Ecto neural progenitor cell (in vitro differentiated cells): ENCODE measurements around the gene POLR2I.
"Not testable (repeated sequence)": the region's sequence is repeated elsewhere in the genome, so short reads cannot be mapped to it uniquely, and the experiment has no call there.

Experiments used
- DNase-seq: peaks from one replicate; pipeline ENCODE4 v3.0.0-alpha.2; 2018; ENCODE audit warnings: low spot score

Gene POLR2I

DNA sequence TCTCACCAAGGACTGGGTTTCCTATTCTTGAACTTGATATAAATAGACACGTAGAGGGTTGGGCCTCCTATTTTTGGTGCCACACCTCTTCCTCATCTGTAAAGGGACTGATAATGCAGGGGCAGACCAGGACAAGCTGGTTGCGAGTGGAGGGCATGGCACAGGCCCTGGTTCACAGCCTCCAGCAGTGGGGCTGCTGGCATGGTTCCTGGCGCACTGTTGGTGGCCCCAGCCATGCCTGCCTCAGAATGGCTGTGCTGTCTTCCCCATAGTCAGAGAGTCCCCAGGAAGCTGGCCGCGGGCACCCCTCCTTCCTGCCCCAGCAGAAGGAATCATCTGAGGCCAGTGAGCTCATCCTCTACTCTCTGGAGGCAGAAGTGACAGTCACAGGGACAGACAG lies 14.2 kb downstream of the POLR2I start:
- DNase-seq: no peak

DNA sequence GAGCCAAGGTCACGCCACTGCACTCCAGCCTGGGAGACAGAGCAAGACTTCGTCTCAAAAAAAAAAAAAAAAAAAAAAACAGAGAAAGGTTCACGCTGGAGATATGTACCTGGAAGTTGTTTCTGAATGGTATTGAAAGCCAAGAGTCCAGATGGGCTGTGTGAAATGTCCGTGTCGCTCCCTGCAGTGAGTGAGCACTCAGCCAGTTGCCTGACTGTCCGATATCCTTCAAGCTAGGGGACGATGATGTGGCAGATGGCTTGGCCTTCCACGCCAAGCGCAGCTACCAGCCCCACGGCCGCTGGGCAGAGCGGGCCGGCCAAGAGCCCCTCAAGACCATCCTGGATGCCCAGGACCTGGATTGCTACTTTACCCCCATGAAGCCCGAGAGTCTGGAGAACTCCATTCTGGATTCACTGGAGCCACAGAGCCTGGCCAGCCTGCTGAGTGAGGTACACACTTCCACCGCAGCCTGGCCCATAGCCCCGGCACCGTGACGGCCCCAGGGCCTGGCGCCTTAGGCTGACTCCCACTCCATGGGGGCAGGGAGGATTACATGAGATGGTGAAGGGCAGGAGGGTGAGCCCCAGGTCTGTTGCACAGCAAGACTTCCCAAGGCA lies 15.4 kb downstream of the POLR2I start:
- DNase-seq: no peak

DNA sequence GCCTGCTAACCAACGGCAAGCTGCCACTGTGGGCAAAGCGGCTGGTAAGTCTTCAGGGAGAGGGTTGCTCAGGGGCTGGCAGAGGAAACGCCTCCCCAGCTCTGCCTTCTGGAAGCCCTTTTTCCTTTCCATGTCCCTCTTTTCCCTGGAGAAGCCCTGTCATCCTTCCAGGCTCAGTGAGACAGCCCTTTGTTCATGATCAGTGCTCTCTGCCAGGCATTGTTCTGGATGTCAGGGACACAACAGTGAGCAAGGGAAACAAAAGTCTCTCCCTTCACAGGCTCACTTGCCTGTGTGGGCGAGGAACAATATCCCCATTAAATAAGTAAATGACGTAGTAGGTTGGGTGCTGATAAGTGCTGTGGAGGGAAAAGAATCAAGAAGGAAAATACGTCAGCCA lies 17.6 kb downstream of the POLR2I start:
- DNase-seq: no peak

DNA sequence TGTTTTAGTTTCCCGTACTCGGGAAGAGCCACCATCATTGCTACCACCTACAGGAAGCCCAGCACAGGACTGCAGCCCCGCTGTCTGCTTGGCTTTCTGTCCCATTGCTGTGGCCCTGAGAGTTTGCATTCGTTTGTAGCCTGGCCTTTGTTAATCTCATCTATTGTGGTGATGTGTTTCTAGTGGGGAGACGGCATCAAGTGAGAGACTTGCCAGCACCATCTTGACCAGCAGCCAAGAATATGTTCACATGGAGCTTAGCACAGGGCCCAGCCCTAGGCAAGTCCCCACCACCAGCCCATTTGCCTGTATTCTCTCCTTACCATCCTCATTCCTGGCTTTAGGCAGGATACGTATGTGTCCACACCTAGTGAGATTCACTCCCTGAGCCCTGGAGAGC lies 21.0 kb downstream of the POLR2I start:
- DNase-seq: no peak

DNA sequence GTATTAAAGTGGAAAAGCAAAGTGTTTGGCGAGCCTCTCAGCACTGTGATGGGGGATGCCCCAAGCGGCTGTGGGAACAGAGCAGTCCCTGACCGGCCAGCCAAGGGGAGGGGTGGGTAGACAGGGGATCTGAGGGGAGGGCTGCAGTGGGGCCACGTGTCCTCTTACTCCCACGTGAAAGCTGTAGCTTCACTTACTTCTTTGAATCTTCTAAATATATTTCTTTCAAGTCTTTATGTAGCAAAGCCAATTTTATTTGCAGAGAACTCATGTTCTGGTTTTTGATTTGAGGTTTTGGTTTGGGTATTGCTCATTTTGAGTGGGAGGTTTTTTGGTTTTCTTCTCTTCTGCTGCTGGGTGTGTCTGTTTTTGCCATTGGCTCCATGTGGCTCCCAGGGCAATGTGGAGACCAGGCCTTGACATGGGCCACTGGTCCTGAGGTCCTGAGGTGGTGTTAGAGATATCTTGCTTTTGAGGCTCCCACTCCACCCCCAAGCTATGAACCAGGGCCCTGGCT lies 21.5 kb downstream of the POLR2I start:
- DNase-seq: no peak

DNA sequence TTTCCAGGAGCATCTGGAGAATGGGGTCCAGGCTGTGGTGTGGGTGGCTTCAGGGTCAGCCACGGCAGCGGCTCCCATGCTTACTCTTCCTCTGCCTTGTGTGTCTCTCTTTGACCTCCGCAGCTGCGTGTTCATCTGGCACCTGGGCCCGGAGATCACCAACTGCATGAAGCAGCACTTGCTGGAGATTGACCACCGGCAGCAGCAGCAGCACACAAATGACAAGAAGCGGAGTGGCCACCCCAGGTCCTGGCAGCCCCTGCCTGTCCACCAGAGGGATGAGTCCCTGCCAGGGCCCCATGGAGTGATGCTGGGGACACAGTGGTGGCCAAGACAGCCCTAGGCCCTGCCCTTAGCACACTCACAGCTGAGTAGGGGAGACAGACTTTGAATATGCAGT lies 22.1 kb downstream of the POLR2I start:
- no peak for DNase-seq

DNA sequence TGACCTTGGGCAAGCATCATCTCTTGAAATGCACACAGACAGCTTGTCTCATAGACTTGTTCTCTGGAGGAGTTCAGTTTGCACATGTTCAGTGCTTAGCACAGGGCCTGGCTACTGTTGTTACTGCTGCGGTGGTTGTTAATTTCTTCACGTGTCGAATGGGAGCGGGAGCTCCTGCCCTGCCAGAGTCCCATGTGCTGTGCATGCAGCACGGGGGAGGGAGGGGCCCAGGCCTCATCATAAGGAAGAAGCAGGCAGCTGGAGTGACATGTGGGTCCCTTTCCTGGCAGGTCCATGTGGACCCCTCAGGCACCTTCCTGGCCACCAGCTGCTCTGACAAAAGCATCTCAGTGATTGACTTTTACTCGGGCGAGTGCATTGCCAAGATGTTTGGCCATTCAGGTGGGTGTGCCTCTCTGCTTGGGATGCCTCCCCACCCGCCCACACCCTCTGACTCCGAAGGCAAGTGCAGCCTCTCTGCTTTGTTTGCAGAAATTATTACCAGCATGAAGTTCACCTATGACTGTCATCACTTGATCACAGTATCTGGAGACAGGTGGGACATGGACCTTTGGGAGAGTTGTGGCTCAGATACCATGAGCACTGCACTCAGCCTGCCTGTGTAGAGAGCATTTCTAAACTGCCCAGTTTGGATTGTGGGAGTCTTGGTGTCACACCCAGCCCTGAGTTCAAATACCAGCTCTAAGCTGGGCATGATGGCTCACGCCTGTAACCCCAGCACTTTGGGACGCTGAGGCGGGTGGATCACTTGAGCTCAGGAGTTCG lies 23.6 kb downstream of the POLR2I start:
- no peak for DNase-seq

DNA sequence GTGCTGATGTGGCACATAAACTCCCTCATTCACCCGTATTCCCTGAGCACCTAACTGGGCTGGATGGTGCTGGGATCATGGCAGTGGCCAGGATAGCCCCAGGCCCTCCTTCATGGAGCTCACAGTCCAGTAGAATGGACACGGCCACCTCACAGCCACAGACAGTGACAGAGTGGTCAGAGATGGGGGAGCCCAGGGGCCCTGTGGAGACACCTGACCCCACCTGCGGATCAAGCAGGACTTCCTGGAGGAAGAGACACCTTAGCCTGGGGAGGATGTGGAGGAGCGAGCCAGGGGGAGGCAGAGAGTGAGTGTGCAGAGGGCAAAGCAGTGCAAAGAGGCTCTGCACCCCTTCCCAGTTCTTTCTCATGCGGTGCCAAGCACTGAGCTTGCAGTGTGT lies 24.8 kb downstream of the POLR2I start:
- no peak for DNase-seq

DNA sequence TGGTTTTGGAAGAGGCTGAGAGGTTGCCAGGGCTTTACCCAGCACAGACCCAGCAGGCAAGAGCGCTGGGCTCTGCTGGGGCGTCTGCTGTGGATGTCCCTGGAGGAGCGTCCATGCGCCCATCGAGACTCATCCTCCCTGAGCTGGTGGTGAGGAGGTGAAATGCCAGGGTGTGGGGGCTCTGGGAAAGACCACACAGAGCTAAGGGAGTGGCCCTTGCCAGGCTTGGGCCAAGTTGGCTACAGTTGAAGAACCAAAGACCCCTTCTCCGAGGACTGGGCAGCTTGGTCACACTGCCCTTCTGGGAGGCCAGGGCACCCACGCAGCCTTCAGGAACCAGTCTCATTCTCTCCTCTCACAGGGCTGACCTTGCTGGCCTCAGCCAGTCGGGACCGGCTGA lies 28.3 kb downstream of the POLR2I start:
- no peak for DNase-seq

DNA sequence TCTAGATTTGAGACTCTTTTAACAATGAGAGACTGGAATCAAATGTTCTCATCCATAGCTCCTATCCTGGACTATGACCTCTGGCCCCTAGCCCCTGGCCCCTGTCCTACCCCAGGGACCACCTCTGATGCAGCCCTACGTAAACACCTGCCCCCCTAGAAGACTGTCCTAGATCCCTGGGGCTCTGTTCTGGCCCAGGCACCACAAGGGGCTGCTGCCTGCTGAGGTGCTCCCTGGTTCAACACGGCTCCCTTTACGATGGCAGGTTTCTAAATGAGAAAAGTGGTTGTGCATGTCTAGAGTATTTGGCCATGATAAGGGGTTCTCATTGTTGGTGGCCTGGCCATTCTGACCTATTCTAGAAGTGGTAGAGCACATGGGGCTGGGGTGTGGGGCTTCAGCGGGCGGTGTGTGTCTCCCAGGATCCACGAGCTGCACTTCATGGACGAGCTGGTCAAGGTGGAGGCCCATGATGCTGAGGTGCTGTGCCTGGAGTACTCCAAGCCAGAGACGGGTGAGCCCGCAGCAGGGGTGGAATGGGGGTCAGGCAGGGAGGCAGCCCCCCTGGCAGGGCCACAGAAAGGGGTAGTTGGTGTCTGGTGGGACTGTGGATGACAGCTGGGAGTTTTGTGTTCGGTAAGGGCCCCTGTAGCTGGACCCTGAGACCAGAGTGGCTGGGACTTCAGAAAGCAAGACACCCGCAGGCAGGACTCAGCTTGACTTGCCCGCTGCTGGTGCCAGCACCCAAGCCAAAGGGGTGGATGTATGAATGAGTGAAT lies 30.3 kb downstream of the POLR2I start:
- DNase-seq: no peak

DNA sequence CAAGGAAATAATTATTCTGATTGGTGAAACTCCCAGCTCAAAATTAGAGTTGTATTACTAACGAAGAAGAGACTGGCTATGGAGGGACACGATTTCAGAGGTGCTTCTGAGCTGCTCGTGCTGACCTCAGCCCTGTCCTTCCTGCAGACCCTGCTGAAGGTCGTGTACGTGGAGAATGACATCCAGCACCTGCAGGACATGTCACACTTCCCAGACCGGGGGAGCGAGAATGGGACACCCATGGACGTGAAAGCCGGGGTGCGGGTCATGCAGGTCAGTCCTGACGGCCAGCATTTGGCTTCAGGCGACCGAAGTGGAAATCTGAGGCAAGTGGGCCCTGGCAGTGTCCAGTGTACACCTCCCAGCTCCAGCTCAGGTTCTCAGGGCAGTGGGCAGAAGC lies 31.8 kb downstream of the POLR2I start:
- DNase-seq: no peak

DNA sequence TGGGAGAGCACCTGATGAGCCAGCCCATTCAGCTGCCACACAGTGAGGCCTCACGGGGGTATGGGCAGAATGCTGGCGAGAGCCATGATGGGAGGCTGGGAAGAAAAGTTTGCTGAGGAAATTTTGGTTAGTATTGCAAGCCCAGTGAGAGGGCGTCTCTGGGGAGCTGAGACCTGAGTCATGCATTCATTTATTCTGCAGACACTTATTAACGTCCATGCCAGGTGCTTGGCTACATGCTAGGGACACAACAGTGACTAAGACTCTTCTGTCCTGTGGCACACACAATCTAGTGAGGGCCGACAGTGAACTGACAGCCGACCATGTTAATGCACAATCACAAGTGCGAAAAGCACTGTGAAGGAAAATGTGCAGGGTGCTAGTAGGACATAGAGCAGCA lies 32.8 kb downstream of the POLR2I start:
- DNase-seq: no peak

DNA sequence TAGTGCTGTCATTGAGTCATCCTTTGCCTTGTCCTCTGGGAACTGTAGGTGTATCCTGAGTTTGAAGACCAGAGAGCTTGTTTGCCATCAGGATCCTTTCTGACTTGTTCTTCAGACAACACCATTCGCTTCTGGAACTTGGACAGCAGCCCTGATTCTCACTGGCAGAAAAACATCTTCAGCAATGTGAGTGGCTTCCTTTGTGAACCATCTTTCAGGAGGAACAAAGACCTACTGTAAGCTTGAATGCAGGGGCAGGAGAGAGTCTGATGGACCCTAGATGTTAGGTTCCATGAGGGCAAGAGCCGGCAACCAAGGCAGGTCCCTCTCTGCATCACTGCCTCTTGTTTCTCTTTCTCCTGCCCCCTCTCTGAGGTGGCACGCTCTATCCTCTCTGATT lies 33.3 kb downstream of the POLR2I start:
- no peak for DNase-seq

DNA sequence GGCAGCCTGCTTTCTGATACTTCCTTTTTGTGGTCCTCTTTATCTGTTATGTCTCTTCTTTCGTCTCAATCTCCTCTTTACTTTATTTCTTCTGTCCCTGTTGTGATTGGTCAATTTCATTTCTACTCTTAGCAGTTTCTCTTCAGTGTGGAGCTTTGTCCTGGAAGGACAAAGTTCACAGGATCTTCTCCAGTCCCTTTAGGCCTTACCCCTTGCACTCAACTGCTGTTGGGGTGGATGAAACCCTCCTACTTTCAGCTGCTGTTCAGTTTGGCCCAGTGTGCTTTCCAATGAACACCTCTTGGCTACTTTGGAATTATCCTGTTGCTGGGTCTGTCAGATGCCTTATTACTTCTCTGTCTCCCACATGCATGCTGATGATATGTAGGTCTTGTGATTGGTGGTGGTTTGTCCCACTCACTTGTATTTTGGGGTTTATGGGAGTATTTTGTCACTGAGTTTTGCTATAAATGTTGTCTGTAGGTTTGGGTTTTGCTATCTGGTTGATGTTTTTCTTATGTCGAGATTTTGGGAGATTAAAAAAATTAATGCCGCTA lies 35.2 kb downstream of the POLR2I start:
- DNase-seq: no peak

DNA sequence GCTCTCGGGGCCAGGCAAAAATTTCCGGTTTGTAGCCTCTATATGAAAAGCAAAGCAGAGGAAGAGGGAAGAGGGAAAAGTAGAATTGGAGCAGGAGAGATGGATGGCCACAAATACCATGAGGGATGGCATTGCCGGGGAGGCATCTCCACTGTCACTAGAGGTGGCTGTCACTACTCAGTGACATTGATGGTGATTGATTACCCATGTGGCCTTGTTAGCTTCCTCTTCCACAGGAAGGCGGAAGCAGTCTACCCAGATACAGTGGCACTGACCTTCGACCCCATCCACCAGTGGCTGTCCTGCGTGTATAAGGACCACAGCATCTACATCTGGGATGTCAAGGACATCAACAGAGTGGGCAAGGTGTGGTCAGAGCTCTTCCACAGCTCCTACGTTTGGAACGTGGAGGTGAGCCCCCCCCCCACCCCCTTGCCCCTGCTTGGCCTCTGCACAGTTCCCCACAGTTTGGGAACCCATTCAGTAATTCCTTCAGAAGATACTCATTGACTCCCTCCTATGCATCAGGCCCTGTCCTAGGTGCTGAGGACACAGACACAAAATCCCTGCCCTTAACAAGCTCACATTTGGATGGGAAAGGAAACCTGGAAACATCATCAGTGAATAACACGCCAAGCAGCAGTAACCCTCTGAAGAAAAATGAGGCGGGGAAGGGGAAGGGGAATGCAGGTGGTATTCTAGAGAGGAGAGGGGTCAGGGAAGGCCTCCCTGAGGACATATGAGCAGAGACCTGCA lies 41.4 kb downstream of the POLR2I start:
- DNase-seq: no peak

DNA sequence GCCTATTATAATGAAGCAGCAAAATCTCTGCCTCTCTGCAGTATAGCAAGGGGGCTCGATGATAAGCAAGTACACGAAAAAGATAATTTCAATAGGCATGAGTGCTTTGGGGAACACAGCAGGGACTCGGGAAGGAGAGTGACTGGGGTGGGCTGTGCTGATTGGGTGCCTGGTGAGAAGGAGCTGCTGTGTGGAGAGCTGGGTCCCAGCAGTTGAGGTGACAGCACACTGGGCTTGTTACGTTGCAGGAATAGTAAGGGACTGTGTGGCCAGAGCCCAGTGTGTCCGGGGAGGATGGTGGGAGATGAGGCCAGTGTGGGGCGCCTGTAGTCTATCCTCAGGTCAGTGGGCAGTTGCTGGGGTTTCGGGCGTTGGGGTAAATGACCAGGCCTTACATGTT lies 42.6 kb downstream of the POLR2I start:
- DNase-seq: no peak

DNA sequence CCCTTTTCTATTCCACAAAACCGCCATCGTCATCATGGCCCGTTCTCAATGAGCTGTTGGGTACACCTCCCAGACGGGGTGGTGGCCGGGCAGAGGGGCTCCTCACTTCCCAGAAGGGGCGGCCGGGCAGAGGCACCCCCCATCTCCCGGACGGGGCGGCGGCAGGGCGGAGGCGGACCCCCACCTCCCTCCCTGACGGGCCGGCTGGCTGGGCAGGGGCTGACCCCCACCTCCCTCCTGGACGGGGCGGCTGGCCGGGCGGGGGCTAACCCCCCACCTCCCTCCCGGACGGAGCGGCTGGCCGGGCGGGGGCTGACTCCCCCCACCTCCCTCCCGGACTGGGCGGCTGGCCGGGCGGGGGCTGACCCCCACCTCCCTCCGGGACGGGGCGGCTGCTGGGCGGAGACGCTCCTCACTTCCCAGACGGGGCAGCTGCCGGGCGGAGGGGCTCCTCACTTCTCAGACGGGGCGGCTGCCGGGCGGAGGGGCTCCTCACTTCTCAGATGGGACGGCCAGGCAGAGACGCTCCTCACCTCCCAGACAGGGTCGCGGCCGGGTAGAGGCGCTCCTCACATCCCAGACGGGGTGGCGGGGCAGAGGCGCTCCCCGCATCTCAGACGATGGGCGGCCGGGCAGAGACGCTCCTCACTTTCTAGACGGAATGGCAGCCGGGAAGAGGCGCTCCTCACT lies 45.7 kb downstream of the POLR2I start:
- not testable (repeated sequence) for DNase-seq

DNA sequence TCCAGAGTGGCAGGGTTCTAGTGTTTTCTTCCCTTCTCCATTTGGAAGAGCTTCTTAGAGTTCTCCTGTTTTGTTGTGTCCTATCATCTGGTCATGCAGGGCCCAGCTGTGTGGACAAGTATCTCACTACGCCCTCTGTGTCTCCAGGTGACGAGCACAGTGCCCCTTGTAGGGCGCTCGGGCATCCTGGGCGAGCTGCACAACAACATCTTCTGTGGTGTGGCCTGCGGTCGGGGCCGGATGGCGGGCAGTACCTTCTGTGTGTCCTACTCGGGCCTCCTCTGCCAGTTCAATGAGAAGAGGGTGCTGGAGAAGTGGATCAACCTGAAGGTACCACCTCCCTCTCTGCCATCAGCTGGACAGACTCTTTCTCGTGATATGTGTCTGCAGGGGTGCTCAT lies 47.0 kb downstream of the POLR2I start:
- no peak for DNase-seq

DNA sequence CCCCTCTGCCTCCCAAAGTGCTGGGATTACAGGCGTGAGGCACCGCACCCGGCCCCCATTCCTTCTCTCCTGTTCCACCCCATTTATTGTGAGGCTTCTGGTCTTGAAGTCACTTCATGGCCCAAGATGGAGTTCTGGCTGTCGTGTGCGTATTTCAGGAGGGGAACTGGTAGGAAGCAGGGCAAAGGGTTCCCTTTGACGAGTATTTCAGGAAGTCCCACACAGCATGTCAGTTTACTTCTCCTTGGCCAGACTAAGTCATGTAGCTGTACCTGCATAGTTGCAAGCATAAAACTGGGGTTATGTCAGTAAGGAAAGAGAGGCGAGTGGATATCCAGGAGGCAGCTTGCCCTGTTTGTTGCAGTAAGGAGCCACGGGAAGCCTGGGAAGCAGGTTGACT lies 49.8 kb downstream of the POLR2I start:
- DNase-seq: no peak
